DLD1 (cell line): Measurements from ENCODE around the gene AMBN.

Source experiments
- in situ Hi-C: cut with HindIII; loops from 2 replicates; pipeline ENCODE4 v1.10.0; 2017; ENCODE audit warnings: low sequenced_read_pairs

The AMBN gene

GRCh38 chr4:70591955-70592582 is at the start of gene AMBN:
TSS of gene AMBN (plus strand) at chr4:70592256. CDS start at chr4:70592359, 103 bp downstream.
- in situ Hi-C loops, result no loop called here

GRCh38 chr4:70544279-70544868 is 47.7 kb upstream of the AMBN start:
- in situ Hi-C loops, result no loop called here

- in situ Hi-C loops, result no loop called here
Observed at GRCh38 chr4:70556856-70557255, 35.2 kb upstream of the AMBN start.

GRCh38 chr4:70559211-70559830 is 32.7 kb upstream of the AMBN start:
- in situ Hi-C loops, result no loop called here

- in situ Hi-C loops, result no loop called here
Observed at GRCh38 chr4:70559924-70560323, 32.1 kb upstream of the AMBN start.

- in situ Hi-C loops, result no loop called here
Observed at GRCh38 chr4:70564033-70564432, 28.0 kb upstream of the AMBN start.

- in situ Hi-C loops, result no loop called here
Observed at GRCh38 chr4:70570796-70571195, 21.3 kb upstream of the AMBN start.

- in situ Hi-C loops, result no loop called here
Observed at GRCh38 chr4:70571772-70572171, 20.3 kb upstream of the AMBN start.

- in situ Hi-C loops, result no loop called here
Observed at GRCh38 chr4:70575964-70576363, 16.1 kb upstream of the AMBN start.

- in situ Hi-C loops, result no loop called here
Observed at GRCh38 chr4:70577220-70577927, 14.7 kb upstream of the AMBN start.

- in situ Hi-C loops, result no loop called here
Observed at GRCh38 chr4:70581980-70582379, 10.1 kb upstream of the AMBN start.

GRCh38 chr4:70583952-70584834 is 7.9 kb upstream of the AMBN start:
- in situ Hi-C loops, result no loop called here

- in situ Hi-C loops, result no loop called here
Observed at GRCh38 chr4:70586841-70587240, 5.2 kb upstream of the AMBN start.

GRCh38 chr4:70589785-70590184 is 2.3 kb upstream of the AMBN start:
- in situ Hi-C loops, result no loop called here

GRCh38 chr4:70594196-70594595 is 2.1 kb downstream of the AMBN start:
- in situ Hi-C loops, result no loop called here

- in situ Hi-C loops, result no loop called here
Observed at GRCh38 chr4:70600305-70600704, 8.2 kb downstream of the AMBN start.

GRCh38 chr4:70600977-70601376 is 8.9 kb downstream of the AMBN start:
- in situ Hi-C loops, result no loop called here

GRCh38 chr4:70601422-70602039 is 9.5 kb downstream of the AMBN start:
- in situ Hi-C loops, result no loop called here

- in situ Hi-C loops, result no loop called here
Observed at GRCh38 chr4:70603856-70604255, 11.8 kb downstream of the AMBN start.

- in situ Hi-C loops, result no loop called here
Observed at GRCh38 chr4:70606459-70606858, 14.4 kb downstream of the AMBN start.
